GM19043 (cell line): ENCODE data around the gene SPTBN2.
"Not testable (repeated sequence)": the region's sequence is repeated elsewhere in the genome, so short reads cannot be mapped to it uniquely, and the experiment has no call there.

Experiments
- ATAC-seq: cut with Tn5 transposase; IDR thresholded peaks from one replicate; pipeline ENCODE4 v1.9.1; 2021; ENCODE audit warnings: low read depth; ENCODE audit not compliant: unreplicated experiment

The SPTBN2 gene

GRCh38 chr11:66646828-66647227 lies 82.2 kb downstream of the SPTBN2 start:
- ATAC-seq: no peak

GRCh38 chr11:66643745-66644437 lies 85.1 kb downstream of the SPTBN2 start:
- ATAC-seq: no peak

- ATAC-seq: no peak
These were observed 87.2 kb downstream of the SPTBN2 start for GRCh38 chr11:66641834-66642233.

- ATAC-seq: not testable (repeated sequence)
These were observed 89.1 kb downstream of the SPTBN2 start for GRCh38 chr11:66639814-66640340.

GRCh38 chr11:66639066-66639813 lies 89.8 kb downstream of the SPTBN2 start:
- ATAC-seq: no peak

- peak; percentile 95 for ATAC-seq
These were observed 90.6 kb downstream of the SPTBN2 start, which contains the start of gene RBM4 for GRCh38 chr11:66638177-66639065. TSS of gene RBM4 (plus strand) at chr11:66638703. CDS start at chr11:66639712, 1,009 bp downstream.

GRCh38 chr11:66637557-66638176 lies 91.3 kb downstream of the SPTBN2 start:
- ATAC-seq: no peak

GRCh38 chr11:66636411-66636810 lies 92.6 kb downstream of the SPTBN2 start:
- no peak for ATAC-seq
